Mesenchymal stem cell (in vitro differentiated cells and primary cell): Measurements from ENCODE around the gene PAQR4. TPM values are rescaled to one million over a fixed set of nuclear protein-coding genes. Genes with fewer than 3 reads are reported as not detected.

Experiments
- DNase-seq: peaks from one replicate; pipeline ENCODE4 v3.0.0-alpha.2; 2013
- H2AFZ ChIP-seq: one replicate; pipeline ENCODE4 v1.6.1; 2013; ENCODE audit warnings: low read depth, mild to moderate bottlenecking, control low read depth, inconsistent platforms, low read length, moderate library complexity
- H2AK5ac ChIP-seq: 2 replicates; pipeline ENCODE4 v1.6.1; 2013; ENCODE audit warnings: low read length, moderate library complexity, mild to moderate bottlenecking, inconsistent platforms; ENCODE audit not compliant: severe bottlenecking
- H2BK120ac ChIP-seq: one replicate; pipeline ENCODE4 v1.6.1; 2013; ENCODE audit warnings: low read depth, mild to moderate bottlenecking, inconsistent platforms, low read length, moderate library complexity
- H2BK12ac ChIP-seq, 2 experiments: one replicate each; pipeline ENCODE4 v1.6.1; 2013; ENCODE audit warnings: inconsistent platforms in 2 of 2, low read length in 2 of 2, mild to moderate bottlenecking in 2 of 2, moderate library complexity in 2 of 2, control low read depth in 1 of 2
- H2BK15ac ChIP-seq: one replicate; pipeline ENCODE4 v1.6.1; 2013; ENCODE audit warnings: mild to moderate bottlenecking, low read depth, inconsistent platforms; ENCODE audit not compliant: poor library complexity, severe bottlenecking
- H2BK5ac ChIP-seq: 2 replicates; pipeline ENCODE4 v1.6.1; 2013; ENCODE audit warnings: low read depth, mild to moderate bottlenecking, low read length, control low read depth, inconsistent platforms; ENCODE audit not compliant: poor library complexity, severe bottlenecking
- H3K14ac ChIP-seq, 2 experiments: one replicate each; pipeline ENCODE4 v1.6.1; 2013; ENCODE audit warnings: inconsistent platforms in 2 of 2, low read length in 2 of 2, control low read depth in 1 of 2, mild to moderate bottlenecking in 1 of 2, moderate library complexity in 1 of 2
- H3K18ac ChIP-seq, 2 experiments: one replicate each; pipeline ENCODE4 v1.6.1; 2013; ENCODE audit warnings: inconsistent platforms in 2 of 2, low read length in 2 of 2, control low read depth in 1 of 2, low read depth in 1 of 2, mild to moderate bottlenecking in 1 of 2
- H3K23ac ChIP-seq, 2 experiments: one replicate each; pipeline ENCODE4 v1.6.1; 2013; ENCODE audit warnings: inconsistent platforms in 2 of 2, low read length in 2 of 2, mild to moderate bottlenecking in 2 of 2, moderate library complexity in 2 of 2, control low read depth in 1 of 2
- H3K27ac ChIP-seq: 2 replicates; pipeline ENCODE4 v1.5.1; 2013; ENCODE audit warnings: mild to moderate bottlenecking, moderate library complexity, low read length, control low read depth, inconsistent platforms; ENCODE audit not compliant: poor library complexity, severe bottlenecking
- H3K27me3 ChIP-seq, 2 experiments: 2 replicates each; pipeline versions ENCODE4 v1.6.1 to v1.7.0; 2013; ENCODE audit warnings: low read length in 2 of 2, mild to moderate bottlenecking in 2 of 2, moderate library complexity in 2 of 2, control low read depth in 1 of 2, inconsistent platforms in 1 of 2; ENCODE audit not compliant: control insufficient read depth in 1 of 2, insufficient read depth in 1 of 2
- H3K36me3 ChIP-seq, 2 experiments: 2 replicates each; pipeline versions ENCODE4 v1.6.1 to v1.7.0; 2013; ENCODE audit warnings: low read length in 2 of 2, control low read depth in 1 of 2, inconsistent platforms in 1 of 2, low read depth in 1 of 2, mild to moderate bottlenecking in 1 of 2; ENCODE audit not compliant: insufficient read depth in 2 of 2, control insufficient read depth in 1 of 2
- H3K4ac ChIP-seq, 2 experiments: one replicate each; pipeline ENCODE4 v1.6.1; 2013; ENCODE audit warnings: inconsistent platforms in 2 of 2, low read length in 2 of 2, mild to moderate bottlenecking in 2 of 2, moderate library complexity in 2 of 2, control low read depth in 1 of 2, low read depth in 1 of 2
- H3K4me1 ChIP-seq: 2 replicates; pipeline ENCODE4 v1.6.1; 2013; ENCODE audit warnings: low read depth, low read length, control low read depth; ENCODE audit not compliant: control insufficient read depth, insufficient read depth
- H3K4me2 ChIP-seq: 2 replicates; pipeline ENCODE4 v1.6.1; 2013; ENCODE audit warnings: low read length, mild to moderate bottlenecking, inconsistent platforms; ENCODE audit not compliant: poor library complexity, severe bottlenecking
- H3K4me3 ChIP-seq, 2 experiments: 2 replicates each; pipeline versions ENCODE4 v1.5.1 to v1.7.0; 2013; ENCODE audit warnings: low read length in 2 of 2, mild to moderate bottlenecking in 2 of 2, control low read depth in 1 of 2, low read depth in 1 of 2; ENCODE audit not compliant: insufficient read depth in 1 of 2
- H3K79me1 ChIP-seq: replicated peaks from 2 replicates; pipeline ENCODE4 v1.6.1; 2013; ENCODE audit warnings: mild to moderate bottlenecking, control low read depth, low read length, inconsistent platforms; ENCODE audit not compliant: poor library complexity, severe bottlenecking
- H3K9ac ChIP-seq: 2 replicates; pipeline ENCODE4 v1.7.0; 2013; ENCODE audit warnings: mild to moderate bottlenecking, low read length, moderate library complexity
- H3K9me3 ChIP-seq: 2 replicates; pipeline ENCODE4 v1.7.0; 2013; ENCODE audit warnings: mild to moderate bottlenecking, low read length; ENCODE audit not compliant: control insufficient read depth
- H4K8ac ChIP-seq: one replicate; pipeline ENCODE4 v1.6.1; 2013; ENCODE audit warnings: inconsistent platforms, mild to moderate bottlenecking, low read length, moderate library complexity
- H4K91ac ChIP-seq: one replicate; pipeline ENCODE4 v1.6.1; 2013; ENCODE audit warnings: mild to moderate bottlenecking, low read length, inconsistent platforms
- WGBS: methylation state at CpG from one replicate; pipeline ENCODE4 v1.1.7; 2013; ENCODE audit warnings: mixed read lengths; 5-methylcytosine and 5-hydroxymethylcytosine counted together
- small RNA-seq: library from polyadenylated mRNA; stranded (forward); fragments of <200 nt; extraction: miRNeasy Mini kit (QIAGEN cat#:217004); gene quantifications from one replicate; pipeline ENCODE3, GENCODE V24; 2013; ENCODE audit warnings: low read depth

PAQR4 gene

DNA sequence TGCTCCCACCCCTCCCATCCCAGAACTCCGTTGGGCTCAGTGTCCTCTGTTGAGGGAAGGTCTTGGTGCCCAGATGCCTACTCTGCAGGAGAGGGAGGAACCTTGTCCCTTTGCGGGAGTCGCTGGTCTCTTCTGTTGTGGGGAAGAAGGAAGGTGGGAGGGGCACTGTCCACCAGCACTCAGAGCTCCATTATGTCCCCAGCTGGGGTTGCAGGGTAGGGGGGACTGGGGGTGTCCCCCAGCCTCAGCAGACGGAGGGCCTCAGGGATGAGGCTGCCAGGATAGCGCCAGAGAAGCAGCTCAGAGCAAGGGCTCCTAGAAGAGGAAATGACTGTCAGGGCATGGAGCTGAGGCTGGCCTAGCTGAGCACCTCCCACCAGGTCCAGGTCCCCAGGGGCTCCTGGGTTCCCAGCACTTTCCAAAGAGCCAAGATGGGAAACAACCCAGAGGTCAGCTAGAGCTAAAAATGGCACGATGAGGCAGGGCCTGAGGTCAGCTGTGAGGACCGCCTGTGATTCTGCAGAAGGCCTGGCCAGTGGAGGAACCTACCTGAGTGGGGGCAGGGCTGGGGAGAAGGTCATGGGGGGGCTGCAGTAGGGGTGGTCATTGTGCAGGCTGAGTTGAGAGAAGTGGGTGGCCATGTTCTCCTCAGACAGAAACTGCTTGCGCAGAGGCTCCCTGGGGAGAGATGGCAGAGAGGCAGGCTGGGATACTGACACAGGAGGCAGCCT is 53.7 kb downstream of the PAQR4 start:
- Histone ChIP-seq H3K9ac (peak overlapping the region; percentile 100), H2BK15ac (peak overlapping the region; percentile 93), H2BK120ac (peak overlapping the region; percentile 80), H3K36me3 (peaks cover 24 to 47% of the 10 kb centered on the region in 2 experiments), H3K79me1 (peaks cover 6% of the 10 kb centered on the region), H3K4me2 (peak overlapping the region; percentile 85), H3K23ac (peak overlapping the region in 1 of 2 experiments; percentile 85), H2BK12ac (peak overlapping the region; percentile 94 to 95), H4K91ac (peak overlapping the region; percentile 96), H4K8ac (peak overlapping the region; percentile 92), H2BK5ac (peak overlapping the region; percentile 100), H3K9me3 (no peaks in the 10 kb centered on the region), H3K27me3 (peaks cover 5 to 9% of the 10 kb centered on the region in 2 experiments), H3K4me1 (peaks cover 28% of the 10 kb centered on the region), H2AFZ (no peak overlapping the region), H3K14ac (peak overlapping the region in 1 of 2 experiments; percentile 89), H3K4me3 (peak overlapping the region; percentile 57 to 89), H3K27ac (peak overlapping the region; percentile 100), H3K4ac (peak overlapping the region; percentile 87 to 94), H3K18ac (peak overlapping the region; percentile 94 to 98), H2AK5ac (peak overlapping the region; percentile 99)
- peak; percentile 62 for DNase-seq
- WGBS = 5% methylated on average over 6 of the region's 8 CpGs

Small RNAs within 50 kb of the gene (small RNA-seq; reads per million reads assigned to genes)
- not detected for gene LINC00514
